ENCODE data around the gene OR1L8.

- TF ChIP-seq CTCF (IDR thresholded peaks at IDR 0.05), result no peak
- TF ChIP-seq POLR2A (IDR thresholded peaks at IDR 0.05), result no peak
These were observed 44.4 kb downstream of the OR1L8 start for GRCh38 chr9:122538757-122539156.
